ENCODE data around the gene MAOB.

DNA sequence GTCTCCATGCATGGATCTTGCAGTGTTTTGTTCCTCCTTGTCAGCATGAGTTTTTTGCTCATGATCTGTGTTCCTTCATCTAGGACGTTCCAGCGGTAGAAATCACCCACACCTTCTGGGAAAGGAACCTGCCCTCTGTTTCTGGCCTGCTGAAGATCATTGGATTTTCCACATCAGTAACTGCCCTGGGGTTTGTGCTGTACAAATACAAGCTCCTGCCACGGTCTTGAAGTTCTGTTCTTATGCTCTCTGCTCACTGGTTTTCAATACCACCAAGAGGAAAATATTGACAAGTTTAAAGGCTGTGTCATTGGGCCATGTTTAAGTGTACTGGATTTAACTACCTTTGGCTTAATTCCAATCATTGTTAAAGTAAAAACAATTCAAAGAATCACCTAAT is 138.0 kb downstream of the MAOB start:
- TF ChIP-seq, protein P1, sequence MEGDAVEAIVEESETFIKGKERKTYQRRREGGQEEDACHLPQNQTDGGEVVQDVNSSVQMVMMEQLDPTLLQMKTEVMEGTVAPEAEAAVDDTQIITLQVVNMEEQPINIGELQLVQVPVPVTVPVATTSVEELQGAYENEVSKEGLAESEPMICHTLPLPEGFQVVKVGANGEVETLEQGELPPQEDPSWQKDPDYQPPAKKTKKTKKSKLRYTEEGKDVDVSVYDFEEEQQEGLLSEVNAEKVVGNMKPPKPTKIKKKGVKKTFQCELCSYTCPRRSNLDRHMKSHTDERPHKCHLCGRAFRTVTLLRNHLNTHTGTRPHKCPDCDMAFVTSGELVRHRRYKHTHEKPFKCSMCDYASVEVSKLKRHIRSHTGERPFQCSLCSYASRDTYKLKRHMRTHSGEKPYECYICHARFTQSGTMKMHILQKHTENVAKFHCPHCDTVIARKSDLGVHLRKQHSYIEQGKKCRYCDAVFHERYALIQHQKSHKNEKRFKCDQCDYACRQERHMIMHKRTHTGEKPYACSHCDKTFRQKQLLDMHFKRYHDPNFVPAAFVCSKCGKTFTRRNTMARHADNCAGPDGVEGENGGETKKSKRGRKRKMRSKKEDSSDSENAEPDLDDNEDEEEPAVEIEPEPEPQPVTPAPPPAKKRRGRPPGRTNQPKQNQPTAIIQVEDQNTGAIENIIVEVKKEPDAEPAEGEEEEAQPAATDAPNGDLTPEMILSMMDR (IDR thresholded peaks at IDR 0.05) = no peak
- no peak for TF ChIP-seq POLR2A (IDR thresholded peaks at IDR 0.05)
